Effector memory CD8-positive, alpha-beta T cell (primary cell): ENCODE measurements around the gene AKAP13.

Source experiments
- ATAC-seq: fragments of 150-1000 bp; cut with Tn5 transposase; replicated peaks from 2 replicates; pipeline ENCODE4 v1.10.0; 2021; ENCODE audit warnings: mild to moderate bottlenecking, moderate library complexity
- DNase-seq, 3 experiments: peaks; one replicate each; pipeline ENCODE4 v3.0.0; 2021
- H3K27ac Mint-ChIP-seq, 2 donors: one replicate each; pipeline ENCODE4 v1.8.0; 2022; ENCODE audit warnings: mild to moderate bottlenecking in 2 of 2, mixed read lengths in 2 of 2, moderate library complexity in 2 of 2
- H3K27me3 Mint-ChIP-seq, 2 donors: one replicate each; pipeline ENCODE4 v1.8.0; 2022; ENCODE audit warnings: mixed read lengths in 2 of 2
- H3K36me3 Mint-ChIP-seq: one replicate; pipeline ENCODE4 v1.8.0; 2022; ENCODE audit warnings: mild to moderate bottlenecking, moderate library complexity, mixed read lengths; ENCODE audit not compliant: insufficient read depth
- H3K4me1 Mint-ChIP-seq, 2 donors: one replicate each; pipeline ENCODE4 v1.8.0; 2022; ENCODE audit warnings: low read depth in 2 of 2, mixed read lengths in 2 of 2
- H3K4me3 Mint-ChIP-seq, 2 donors: one replicate each; pipeline ENCODE4 v1.8.0; 2022; ENCODE audit warnings: mild to moderate bottlenecking in 2 of 2, mixed read lengths in 2 of 2, moderate library complexity in 2 of 2
- H3K9me3 Mint-ChIP-seq, 2 donors: one replicate each; pipeline ENCODE4 v1.8.0; 2022; ENCODE audit warnings: mixed read lengths in 2 of 2

AKAP13 gene

DNA sequence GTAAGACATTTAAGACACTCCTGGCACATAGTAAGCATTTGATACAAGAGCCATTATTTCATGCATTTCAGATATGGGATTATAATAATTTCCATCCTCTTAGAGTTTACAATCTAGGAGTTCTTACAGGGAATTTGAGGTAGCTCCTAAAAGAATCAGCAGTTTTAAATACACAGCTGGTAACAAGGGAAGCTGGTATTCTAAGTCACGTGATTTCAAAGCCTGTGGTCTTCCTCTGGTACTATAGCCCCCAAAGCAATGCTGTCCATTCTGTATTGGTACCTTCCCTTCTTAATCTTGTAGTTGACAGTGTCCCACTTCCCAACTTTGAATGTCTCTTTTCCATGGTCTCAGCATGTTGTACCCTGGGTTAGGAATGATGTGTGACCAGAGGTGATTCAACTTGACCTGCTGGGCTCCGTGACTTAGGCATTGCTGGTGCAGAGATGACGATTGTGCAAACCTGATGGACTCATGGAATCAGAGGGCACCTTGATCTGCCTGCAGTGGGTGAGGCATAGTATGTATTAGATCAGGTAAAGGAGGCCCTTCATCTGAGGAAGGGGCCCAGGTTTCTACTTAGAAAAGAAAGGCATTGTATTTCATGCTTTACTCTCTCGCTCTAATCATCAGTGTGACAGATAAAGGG, 122.9 kb downstream of the AKAP13 start:
- no peaks in the 10 kb centered on the region for H3K27me3 Mint-ChIP-seq
- H3K27ac Mint-ChIP-seq = peak overlapping the region; percentile 10 to 49
- H3K4me1 Mint-ChIP-seq = peaks cover 36 to 53% of the 10 kb centered on the region in 2 donors
- ATAC-seq (no peak), DNase-seq (no peak)
- no peaks in the 10 kb centered on the region for H3K36me3 Mint-ChIP-seq
- no peaks in the 10 kb centered on the region for H3K9me3 Mint-ChIP-seq
- H3K4me3 Mint-ChIP-seq = no peak overlapping the region

DNA sequence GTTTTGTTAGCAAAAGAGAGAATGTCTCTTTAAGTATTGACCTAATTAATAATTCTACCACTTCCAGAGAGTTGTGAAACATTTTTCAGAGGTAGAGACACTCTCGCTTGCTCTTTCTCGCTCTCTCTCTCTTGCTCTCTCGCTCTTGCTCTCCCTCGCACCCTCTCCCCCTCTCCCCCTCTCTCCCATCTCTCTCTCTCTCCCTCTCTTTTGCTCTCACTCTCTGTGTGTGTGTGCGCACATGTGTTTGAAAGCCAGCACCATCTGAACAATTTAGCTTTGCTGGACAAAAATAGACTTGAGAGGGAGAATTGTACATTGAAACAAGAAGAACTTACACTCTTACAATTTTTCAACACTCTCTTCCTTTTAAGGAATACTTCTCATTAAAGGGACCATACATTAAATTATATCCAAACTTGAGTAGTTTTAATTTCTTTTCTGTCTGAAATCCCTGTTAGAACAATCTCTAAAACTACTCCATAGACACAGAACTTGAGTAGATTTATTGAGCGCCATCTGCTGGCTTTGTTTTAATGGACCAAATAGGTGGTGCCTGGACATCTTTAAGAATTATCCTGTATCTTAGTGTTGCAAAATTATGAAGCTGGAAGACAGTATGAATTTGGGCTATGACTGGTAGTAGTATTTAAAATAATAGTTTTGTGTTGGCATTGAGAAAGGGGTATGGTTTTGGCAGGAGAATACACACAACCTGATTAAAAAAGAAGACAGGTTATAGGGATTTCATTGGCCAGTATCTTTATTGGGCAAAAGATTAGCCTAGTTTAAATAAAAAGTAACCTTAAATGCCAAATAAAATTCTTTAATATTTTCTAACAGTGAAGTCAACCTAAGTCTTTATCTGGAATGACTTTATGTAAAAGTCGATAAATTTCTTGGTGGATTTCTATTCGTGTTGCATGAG, 124.6 kb downstream of the AKAP13 start:
- Mint-ChIP-seq H3K27me3 (no peaks in the 10 kb centered on the region), H3K4me3 (no peak overlapping the region), H3K36me3 (no peaks in the 10 kb centered on the region), H3K4me1 (peaks cover 25 to 41% of the 10 kb centered on the region in 2 donors), H3K27ac (no peak overlapping the region), H3K9me3 (no peaks in the 10 kb centered on the region)
- DNase-seq (peak; percentile 36 to 46 (median 39)), ATAC-seq (peak; percentile 43)

DNA sequence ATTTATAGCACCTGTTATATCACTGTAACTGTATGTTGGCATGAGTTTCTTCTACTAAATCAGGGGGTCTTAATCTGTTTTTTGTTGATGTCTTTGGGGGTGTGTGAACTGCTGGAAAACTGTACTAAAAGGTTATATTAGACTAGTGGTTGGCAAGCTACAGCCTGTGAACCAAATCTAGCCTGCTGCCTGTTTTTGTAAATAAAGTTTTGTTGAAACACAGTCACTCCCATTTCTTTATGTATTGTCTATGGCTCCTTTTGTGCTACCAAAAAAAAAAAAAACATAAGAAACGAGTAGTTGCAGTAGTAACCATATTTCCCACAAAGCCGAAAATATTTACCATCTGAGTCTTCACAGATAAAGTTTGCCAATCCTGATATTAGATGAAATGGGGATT, 126.7 kb downstream of the AKAP13 start:
- peaks cover 21 to 33% of the 10 kb centered on the region in 2 donors for H3K4me1 Mint-ChIP-seq
- no peaks in the 10 kb centered on the region for H3K36me3 Mint-ChIP-seq
- DNase-seq = no peak
- H3K27ac Mint-ChIP-seq = peak overlapping the region in 1 of 2 donors; percentile 38
- H3K4me3 Mint-ChIP-seq = no peak overlapping the region
- no peaks in the 10 kb centered on the region for H3K27me3 Mint-ChIP-seq
- ATAC-seq = no peak
- H3K9me3 Mint-ChIP-seq = no peaks in the 10 kb centered on the region

DNA sequence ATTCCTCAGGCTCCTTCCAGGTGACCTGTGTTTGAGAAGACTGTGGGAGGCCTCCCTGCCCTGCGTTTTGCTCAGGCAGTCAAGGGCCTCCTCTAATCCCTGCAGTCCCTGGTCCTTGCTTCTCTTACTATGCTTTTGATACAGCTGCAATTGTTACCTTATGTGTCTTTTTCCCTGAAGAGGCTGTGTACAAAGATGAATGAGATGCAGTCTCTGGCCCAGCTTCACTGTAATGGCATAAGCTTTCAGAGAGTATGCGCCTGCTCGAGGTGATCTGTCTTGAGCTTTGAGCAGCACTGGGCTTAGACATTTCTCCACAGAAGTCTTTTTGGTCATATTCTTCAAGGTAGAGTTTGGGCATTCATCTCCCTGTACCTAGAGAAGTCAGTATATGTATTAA, 129.6 kb downstream of the AKAP13 start:
- H3K4me1 Mint-ChIP-seq = peaks cover 15 to 32% of the 10 kb centered on the region in 2 donors
- peak overlapping the region in 1 of 2 donors; percentile 57 for H3K27ac Mint-ChIP-seq
- H3K36me3 Mint-ChIP-seq = no peaks in the 10 kb centered on the region

DNA sequence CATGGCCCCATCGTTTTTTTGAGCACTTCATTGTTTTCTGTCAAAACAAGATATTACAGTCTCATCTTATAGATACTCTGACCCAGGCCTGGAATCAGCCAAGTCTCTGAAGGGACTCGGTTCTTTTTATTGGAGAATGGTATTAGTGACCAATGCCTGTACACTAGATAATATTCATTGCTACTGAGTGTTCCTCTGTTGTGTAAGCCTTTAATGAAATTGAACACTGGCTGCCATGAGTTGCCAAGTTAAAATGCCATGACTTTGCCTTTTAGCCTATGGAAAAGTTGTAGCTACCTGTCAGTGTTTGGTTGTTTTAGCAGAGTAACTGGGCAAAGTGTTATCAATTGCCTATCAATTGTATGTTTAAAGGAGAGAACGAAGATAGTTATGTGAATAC, 134.0 kb downstream of the AKAP13 start:
- H3K27ac Mint-ChIP-seq = no peak overlapping the region
- no peak overlapping the region for H3K4me3 Mint-ChIP-seq
- peaks cover 18 to 36% of the 10 kb centered on the region in 2 donors for H3K4me1 Mint-ChIP-seq
- H3K27me3 Mint-ChIP-seq = no peaks in the 10 kb centered on the region
- ATAC-seq (no peak), DNase-seq (no peak)
- no peaks in the 10 kb centered on the region for H3K36me3 Mint-ChIP-seq
- no peaks in the 10 kb centered on the region for H3K9me3 Mint-ChIP-seq

More for the DNA sequence above, 129.6 kb downstream of the AKAP13 start:
- no peak for ATAC-seq
- DNase-seq = no peak
- H3K4me3 Mint-ChIP-seq = no peak overlapping the region
- H3K27me3 Mint-ChIP-seq = no peaks in the 10 kb centered on the region
- H3K9me3 Mint-ChIP-seq = no peaks in the 10 kb centered on the region

DNA sequence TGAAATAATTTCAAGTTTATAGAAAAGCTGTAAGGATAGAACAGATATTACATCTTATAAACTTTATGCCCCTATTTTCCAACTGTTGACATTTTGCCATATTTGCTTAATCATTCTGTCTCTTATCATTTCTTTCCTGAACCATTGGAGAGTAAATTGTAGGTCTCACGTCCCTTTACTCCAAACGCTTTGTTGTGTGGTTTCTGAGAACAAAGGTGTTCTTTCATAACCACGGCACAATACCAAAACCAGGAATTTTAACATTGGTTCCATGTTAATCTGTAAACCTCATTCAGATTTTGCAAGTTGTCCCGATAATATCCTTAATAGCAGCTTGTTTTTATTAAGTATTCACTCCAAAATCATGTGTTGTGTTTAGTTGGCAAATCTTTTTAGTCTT, 134.8 kb downstream of the AKAP13 start:
- Mint-ChIP-seq H3K4me1 (peaks cover 18 to 36% of the 10 kb centered on the region in 2 donors), H3K9me3 (no peaks in the 10 kb centered on the region), H3K4me3 (no peak overlapping the region), H3K36me3 (no peaks in the 10 kb centered on the region), H3K27me3 (no peaks in the 10 kb centered on the region), H3K27ac (no peak overlapping the region)
- DNase-seq (no peak), ATAC-seq (no peak)

GRCh38 chr15:85517086-85517485, 136.7 kb downstream of the AKAP13 start:
- ATAC-seq (no peak), DNase-seq (no peak)
- Mint-ChIP-seq H3K36me3 (no peaks in the 10 kb centered on the region), H3K9me3 (no peaks in the 10 kb centered on the region), H3K27me3 (no peaks in the 10 kb centered on the region), H3K4me1 (peaks cover 22 to 40% of the 10 kb centered on the region in 2 donors), H3K4me3 (no peak overlapping the region), H3K27ac (peak overlapping the region in 1 of 2 donors; percentile 58)

GRCh38 chr15:85518979-85519761, 138.8 kb downstream of the AKAP13 start:
- no peak for DNase-seq
- Mint-ChIP-seq H3K9me3 (no peaks in the 10 kb centered on the region), H3K27ac (no peak overlapping the region), H3K4me1 (peaks cover 18 to 37% of the 10 kb centered on the region in 2 donors), H3K4me3 (no peak overlapping the region), H3K27me3 (no peaks in the 10 kb centered on the region), H3K36me3 (peaks cover 4% of the 10 kb centered on the region)
- no peak for ATAC-seq

DNA sequence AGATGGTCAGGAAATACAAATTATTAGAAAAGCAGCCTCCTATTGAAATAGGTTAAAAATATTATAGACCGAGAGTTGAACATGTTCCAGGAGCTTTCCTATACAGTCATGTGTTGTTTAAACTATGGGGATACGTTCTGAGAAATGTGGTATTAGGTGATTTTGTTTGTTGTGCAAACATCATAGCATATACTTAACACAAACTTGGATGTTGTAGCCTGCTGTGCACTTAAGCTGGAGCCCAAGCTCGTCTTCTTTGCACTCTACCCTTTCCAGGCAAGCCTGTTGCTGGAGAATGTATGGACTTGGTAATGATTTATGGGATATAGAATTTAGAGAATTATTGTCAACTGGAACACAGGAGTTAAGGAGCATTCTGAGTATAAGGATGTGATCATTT, 140.2 kb downstream of the AKAP13 start:
- no peak for DNase-seq
- ATAC-seq = no peak
- Mint-ChIP-seq H3K4me3 (no peak overlapping the region), H3K27me3 (no peaks in the 10 kb centered on the region), H3K27ac (no peak overlapping the region), H3K36me3 (peaks cover 13% of the 10 kb centered on the region), H3K4me1 (peaks cover 18 to 30% of the 10 kb centered on the region in 2 donors), H3K9me3 (no peaks in the 10 kb centered on the region)

- Mint-ChIP-seq H3K9me3 (no peaks in the 10 kb centered on the region), H3K4me1 (peaks cover 12 to 18% of the 10 kb centered on the region in 2 donors), H3K27me3 (no peaks in the 10 kb centered on the region), H3K4me3 (no peak overlapping the region), H3K27ac (peak overlapping the region in 1 of 2 donors; percentile 36), H3K36me3 (peaks cover 19% of the 10 kb centered on the region)
- no peak for DNase-seq
- ATAC-seq = no peak
Measured at GRCh38 chr15:85523530-85523929, 143.1 kb downstream of the AKAP13 start.

GRCh38 chr15:85525755-85526154, 145.4 kb downstream of the AKAP13 start:
- no peak overlapping the region for H3K4me3 Mint-ChIP-seq
- peaks cover 19% of the 10 kb centered on the region for H3K36me3 Mint-ChIP-seq
- DNase-seq (no peak), ATAC-seq (no peak)
- no peaks in the 10 kb centered on the region for H3K27me3 Mint-ChIP-seq
- peaks cover 8 to 19% of the 10 kb centered on the region in 2 donors for H3K4me1 Mint-ChIP-seq
- H3K27ac Mint-ChIP-seq = peak overlapping the region in 1 of 2 donors; percentile 56
- no peaks in the 10 kb centered on the region for H3K9me3 Mint-ChIP-seq

- Mint-ChIP-seq H3K36me3 (peaks cover 19% of the 10 kb centered on the region), H3K9me3 (no peaks in the 10 kb centered on the region), H3K27ac (no peak overlapping the region), H3K4me3 (no peak overlapping the region), H3K27me3 (no peaks in the 10 kb centered on the region), H3K4me1 (peaks cover 10 to 21% of the 10 kb centered on the region in 2 donors)
- DNase-seq (no peak), ATAC-seq (no peak)
Measured at GRCh38 chr15:85527895-85528294, 147.5 kb downstream of the AKAP13 start.

GRCh38 chr15:85530079-85530478, 149.7 kb downstream of the AKAP13 start:
- Mint-ChIP-seq H3K36me3 (peaks cover 12% of the 10 kb centered on the region), H3K4me1 (peaks cover 21 to 29% of the 10 kb centered on the region in 2 donors), H3K27me3 (no peaks in the 10 kb centered on the region), H3K4me3 (no peak overlapping the region), H3K9me3 (no peaks in the 10 kb centered on the region), H3K27ac (peak overlapping the region; percentile 41 to 88)
- ATAC-seq (no peak), DNase-seq (no peak)
